Peyer's patch (tissue), 4 donors: Measurements from ENCODE around the gene ZNF683.

ENCODE experiments used
- POLR2A ChIP-seq, 2 donors: fragments of 450-650 bp; IDR thresholded peaks; one replicate each; pipeline ENCODE4 v1.5.1; 2017; ENCODE audit warnings: antibody characterized with exemption in 2 of 2, mild to moderate bottlenecking in 2 of 2, moderate library complexity in 2 of 2
- TF ChIP-seq, protein P1 (sequence below), 6 experiments: fragments of 450-650 bp in 4 of 6; fragments of 200-600 bp in 2 of 6; sonication (generic) in 1 of 6; IDR thresholded peaks; one replicate each; pipeline ENCODE4 v1.5.1; 2017 to 2019; ENCODE audit warnings: antibody characterized with exemption in 6 of 6, mild to moderate bottlenecking in 3 of 6, moderate library complexity in 1 of 6

DNA sequence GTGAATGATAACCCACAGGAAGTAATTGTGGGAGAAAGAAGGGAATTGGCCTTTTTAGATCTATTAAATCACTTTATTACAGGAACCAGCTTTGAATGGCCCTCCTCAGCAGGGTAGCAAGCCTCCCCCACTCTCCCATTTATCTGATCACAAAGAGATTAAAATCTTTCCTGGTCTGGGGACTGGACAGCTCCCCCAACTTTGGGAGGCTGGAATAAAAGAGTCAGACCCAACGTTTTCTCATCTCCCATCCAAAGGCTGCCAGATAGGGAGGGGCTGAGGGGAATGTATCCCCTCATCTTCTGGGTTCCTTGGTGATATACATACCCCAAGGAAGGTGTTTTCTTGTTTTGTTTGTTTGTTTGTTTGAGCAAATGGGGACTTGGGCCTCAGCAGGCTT, 40.5 kb upstream of the ZNF683 start:
- TF ChIP-seq, protein P1, sequence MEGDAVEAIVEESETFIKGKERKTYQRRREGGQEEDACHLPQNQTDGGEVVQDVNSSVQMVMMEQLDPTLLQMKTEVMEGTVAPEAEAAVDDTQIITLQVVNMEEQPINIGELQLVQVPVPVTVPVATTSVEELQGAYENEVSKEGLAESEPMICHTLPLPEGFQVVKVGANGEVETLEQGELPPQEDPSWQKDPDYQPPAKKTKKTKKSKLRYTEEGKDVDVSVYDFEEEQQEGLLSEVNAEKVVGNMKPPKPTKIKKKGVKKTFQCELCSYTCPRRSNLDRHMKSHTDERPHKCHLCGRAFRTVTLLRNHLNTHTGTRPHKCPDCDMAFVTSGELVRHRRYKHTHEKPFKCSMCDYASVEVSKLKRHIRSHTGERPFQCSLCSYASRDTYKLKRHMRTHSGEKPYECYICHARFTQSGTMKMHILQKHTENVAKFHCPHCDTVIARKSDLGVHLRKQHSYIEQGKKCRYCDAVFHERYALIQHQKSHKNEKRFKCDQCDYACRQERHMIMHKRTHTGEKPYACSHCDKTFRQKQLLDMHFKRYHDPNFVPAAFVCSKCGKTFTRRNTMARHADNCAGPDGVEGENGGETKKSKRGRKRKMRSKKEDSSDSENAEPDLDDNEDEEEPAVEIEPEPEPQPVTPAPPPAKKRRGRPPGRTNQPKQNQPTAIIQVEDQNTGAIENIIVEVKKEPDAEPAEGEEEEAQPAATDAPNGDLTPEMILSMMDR (IDR thresholded peaks at IDR 0.05), result no peak
- no peak for TF ChIP-seq POLR2A (IDR thresholded peaks at IDR 0.05)
